Measurements from ENCODE around the gene LMBRD2. TPM values are rescaled to one million over a fixed set of nuclear protein-coding genes. Genes with fewer than 3 reads are reported as not detected.

The LMBRD2 gene
- total RNA-seq, 1 donor from 2014 or later: 47.3 TPM

DNA sequence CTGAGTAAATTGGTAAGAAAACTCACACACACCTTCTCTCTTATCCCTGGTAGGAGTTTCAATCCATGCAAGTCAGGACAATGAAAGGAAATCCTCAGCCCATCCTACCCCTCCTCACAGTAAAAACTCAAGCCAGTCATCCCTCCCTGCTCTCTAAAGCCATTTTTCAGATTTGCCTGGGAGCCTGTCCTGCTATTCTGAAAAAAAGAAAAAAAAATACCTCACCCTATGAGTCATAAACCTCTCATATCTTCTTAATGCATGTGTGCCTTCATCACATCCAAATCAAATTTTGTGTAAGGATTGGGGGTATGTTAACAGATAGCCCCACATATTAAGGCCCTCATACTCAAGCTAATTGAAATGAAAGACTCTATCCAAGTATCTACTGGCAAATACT, 99.1 kb downstream of the LMBRD2 start:
- no peak for DNase-seq (ENCODE audit: low read depth)

DNA sequence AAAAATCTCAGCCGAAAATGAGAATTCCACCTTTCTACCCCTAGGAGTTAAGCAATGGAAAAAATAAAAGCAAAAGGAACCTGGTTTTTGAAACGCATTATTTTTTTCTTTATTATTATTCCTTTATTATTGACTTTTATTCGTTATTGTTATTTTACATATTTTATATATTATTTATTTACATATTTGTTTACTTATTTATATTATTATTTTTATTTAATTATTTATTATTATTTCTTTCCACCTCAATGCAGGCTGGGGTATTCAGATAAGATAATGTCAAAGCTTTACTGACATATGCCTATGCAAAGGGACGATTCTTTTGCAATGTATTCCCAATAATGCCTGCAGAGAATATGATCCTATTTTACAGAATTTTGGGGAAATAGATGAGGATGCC, 101.7 kb downstream of the LMBRD2 start:
- DNase-seq (ENCODE audit: low read depth): no peak

MicroRNAs encoded within 50 kb of the gene (microRNA counts, 767-probe panel; counts per million panel counts)
- microRNA hsa-miR-580: not detected

Small RNA genes lying within 50 kb of the gene (microRNA-seq; reads per million reads assigned to microRNA genes)
- gene MIR580: 0.65 reads per million

Other genes starting within 250 kb of the LMBRD2 start
- gene CAPSL, start 213.3 kb downstream of the LMBRD2 start, total RNA-seq: not detected in 2 replicates
- gene UGT3A1, start 160.5 kb downstream of the LMBRD2 start, total RNA-seq: not detected in 2 replicates
- not detected in 2 replicates for gene UGT3A2, start 85.0 kb downstream of the LMBRD2 start, total RNA-seq
- 34.4 and 56.2 TPM in 2 replicates for gene SKP2, start 224 bp upstream of the LMBRD2 start, total RNA-seq
- 28.8 and 32.6 TPM in 2 replicates for gene NADK2, start 90.0 kb upstream of the LMBRD2 start, total RNA-seq
- gene RANBP3L, start 150.0 kb upstream of the LMBRD2 start, total RNA-seq: 9.4 and 12.6 TPM in 2 replicates